ENCODE measurements around the gene CLDN10.

GRCh38 chr13:95552208-95552538, 347 bp upstream of the CLDN10 start:
- TF ChIP-seq CTCF (IDR thresholded peaks at IDR 0.05), result no peak
- no peak for TF ChIP-seq POLR2A (IDR thresholded peaks at IDR 0.05)

Data from esophagus squamous epithelium (tissue), 4 donors.